Activated CD8-positive, alpha-beta T cell treated with anti-CD3 and anti-CD28 coated beads for 36 hours (primary cell): Measurements from ENCODE around the gene GPATCH8. TPM values are rescaled to one million over a fixed set of nuclear protein-coding genes. Genes with fewer than 3 reads are reported as not detected.
"Not testable (repeated sequence)": the region's sequence is repeated elsewhere in the genome, so short reads cannot be mapped to it uniquely, and the experiment has no call there.

Source experiments
- ATAC-seq: fragments of 200-7000 bp; cut with Tn5 transposase; one replicate; pipeline ENCODE4 v1.10.0; 2021; ENCODE audit warnings: mild to moderate bottlenecking, moderate library complexity
- CTCF ChIA-PET: fragments of 350-600 bp; sonication (Branson Sonifier 250); formaldehyde crosslinking; loops from one replicate; lab custom pipeline; 2021; ENCODE audit warnings: antibody characterized with exemption; lab: Charles Lee
- POLR2A ChIA-PET: fragments of 350-600 bp; sonication (Branson Sonifier 250); formaldehyde crosslinking; loops from one replicate; lab custom pipeline; 2021; ENCODE audit warnings: antibody characterized with exemption; lab: Charles Lee
- DNase-seq: peaks from one replicate; pipeline ENCODE4 v3.0.0-alpha.2; 2020
- H3K27ac Mint-ChIP-seq: one replicate; pipeline ENCODE4 v1.8.0; 2021; ENCODE audit warnings: mild to moderate bottlenecking, mixed read lengths
- H3K27me3 Mint-ChIP-seq: one replicate; pipeline ENCODE4 v1.8.0; 2021; ENCODE audit warnings: mixed read lengths
- H3K36me3 Mint-ChIP-seq: one replicate; pipeline ENCODE4 v1.8.0; 2021; ENCODE audit warnings: low read depth, mixed read lengths
- H3K4me1 Mint-ChIP-seq: one replicate; pipeline ENCODE4 v1.8.0; 2021; ENCODE audit warnings: low read depth, mixed read lengths
- H3K4me3 Mint-ChIP-seq: one replicate; pipeline ENCODE4 v1.8.0; 2021; ENCODE audit warnings: mild to moderate bottlenecking, moderate library complexity, mixed read lengths
- H3K9me3 Mint-ChIP-seq: one replicate; pipeline ENCODE4 v1.8.0; 2021; ENCODE audit warnings: mixed read lengths
- intact Hi-C: fragments of 100-400 bp; cut with micrococcal nuclease; formaldehyde crosslinking; loops from one replicate; pipeline ENCODE4 v1.10.0; 2022
- total RNA-seq, 2 experiments: library from RNA; stranded (reverse); gene quantifications; one replicate each; pipeline ENCODE4 v1.2.3, GENCODE V29; 2021
- TF ChIP-seq, protein P1 (sequence below): fragments of 200-600 bp; IDR thresholded peaks from one replicate; pipeline ENCODE4 v1.8.0; 2022; ENCODE audit warnings: antibody characterized with exemption, mild to moderate bottlenecking

Gene GPATCH8
- total RNA-seq, 2 experiments from 2014 or later, result 34.0 to 36.8 TPM

DNA sequence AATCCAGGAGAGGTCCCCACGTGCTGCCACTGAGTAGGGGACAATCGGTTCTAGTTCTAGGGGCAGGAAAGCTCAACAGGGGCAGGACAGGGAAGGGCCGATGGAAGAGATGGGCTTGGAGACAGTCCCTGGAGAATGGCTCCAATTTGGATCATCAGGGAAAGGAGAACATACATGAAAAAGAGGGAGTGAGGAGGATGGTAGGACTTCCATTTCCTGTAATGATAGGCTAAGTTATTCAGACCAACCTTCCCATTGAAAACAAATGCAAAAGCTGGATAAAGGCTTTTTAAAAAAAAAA is 20.4 kb upstream of the GPATCH8 start:
- no peak overlapping the region for H3K27ac Mint-ChIP-seq
- CTCF ChIA-PET, result interaction anchor here (0.5 to 2.6 kb wide), 28 partner anchors 8 to 682 kb away, joined by 3 to 18 read pairs (median 5); partner anchors contain the start of gene FAM171A2

DNA sequence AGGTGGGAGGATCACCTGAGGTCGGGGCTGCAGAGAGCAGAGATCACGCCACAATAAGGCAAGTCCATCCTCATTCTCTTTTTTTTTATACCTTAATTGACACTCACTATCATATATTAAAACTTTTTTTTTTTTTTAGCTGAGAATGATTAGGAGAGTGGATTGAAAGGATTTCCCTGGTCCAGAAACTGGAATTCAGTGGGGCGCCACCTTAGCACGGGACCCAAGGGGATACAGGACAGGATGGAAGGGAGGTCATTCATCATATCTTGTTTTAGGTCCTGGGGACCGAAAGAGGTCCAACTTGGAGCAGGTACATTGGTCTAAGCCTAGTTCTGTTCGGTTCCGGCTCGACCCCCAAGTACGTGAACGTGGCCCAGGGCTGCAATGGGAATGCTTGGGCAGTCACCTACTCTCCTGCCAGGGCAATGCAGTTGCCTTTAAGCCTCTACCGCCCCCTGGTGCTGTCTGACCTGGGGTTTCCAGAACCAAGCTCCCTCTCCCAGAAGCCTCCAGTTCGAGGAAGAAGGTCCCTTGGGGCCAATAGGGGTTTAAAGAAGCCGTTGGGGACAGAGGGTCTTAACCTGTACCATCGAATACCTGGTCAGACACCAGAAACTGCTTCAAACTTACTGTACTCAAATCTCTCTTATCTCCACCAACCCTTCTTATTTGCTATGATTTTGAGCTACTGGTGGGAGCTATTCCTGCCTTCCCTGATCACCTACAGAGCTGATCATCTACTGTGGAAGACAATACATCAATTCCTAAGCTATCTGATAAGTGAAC is 19.9 kb upstream of the GPATCH8 start:
- intact Hi-C loops, result no loop called here

More for the DNA sequence above, 20.4 kb upstream of the GPATCH8 start:
- Mint-ChIP-seq H3K4me3 (no peak overlapping the region), H3K9me3 (peaks cover 6% of the 10 kb centered on the region), H3K36me3 (no peaks in the 10 kb centered on the region), H3K27me3 (peaks cover 9% of the 10 kb centered on the region), H3K4me1 (no peaks in the 10 kb centered on the region)
- ATAC-seq (no peak), DNase-seq (no peak)
- POLR2A ChIA-PET, result interaction anchor here (1.4 kb wide), 1 partner anchor 170 kb away, joined by 5 read pairs; no protein-coding TSS in a partner anchor
- TF ChIP-seq, protein P1, sequence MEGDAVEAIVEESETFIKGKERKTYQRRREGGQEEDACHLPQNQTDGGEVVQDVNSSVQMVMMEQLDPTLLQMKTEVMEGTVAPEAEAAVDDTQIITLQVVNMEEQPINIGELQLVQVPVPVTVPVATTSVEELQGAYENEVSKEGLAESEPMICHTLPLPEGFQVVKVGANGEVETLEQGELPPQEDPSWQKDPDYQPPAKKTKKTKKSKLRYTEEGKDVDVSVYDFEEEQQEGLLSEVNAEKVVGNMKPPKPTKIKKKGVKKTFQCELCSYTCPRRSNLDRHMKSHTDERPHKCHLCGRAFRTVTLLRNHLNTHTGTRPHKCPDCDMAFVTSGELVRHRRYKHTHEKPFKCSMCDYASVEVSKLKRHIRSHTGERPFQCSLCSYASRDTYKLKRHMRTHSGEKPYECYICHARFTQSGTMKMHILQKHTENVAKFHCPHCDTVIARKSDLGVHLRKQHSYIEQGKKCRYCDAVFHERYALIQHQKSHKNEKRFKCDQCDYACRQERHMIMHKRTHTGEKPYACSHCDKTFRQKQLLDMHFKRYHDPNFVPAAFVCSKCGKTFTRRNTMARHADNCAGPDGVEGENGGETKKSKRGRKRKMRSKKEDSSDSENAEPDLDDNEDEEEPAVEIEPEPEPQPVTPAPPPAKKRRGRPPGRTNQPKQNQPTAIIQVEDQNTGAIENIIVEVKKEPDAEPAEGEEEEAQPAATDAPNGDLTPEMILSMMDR, result no peak
- intact Hi-C loops, result no loop called here

DNA sequence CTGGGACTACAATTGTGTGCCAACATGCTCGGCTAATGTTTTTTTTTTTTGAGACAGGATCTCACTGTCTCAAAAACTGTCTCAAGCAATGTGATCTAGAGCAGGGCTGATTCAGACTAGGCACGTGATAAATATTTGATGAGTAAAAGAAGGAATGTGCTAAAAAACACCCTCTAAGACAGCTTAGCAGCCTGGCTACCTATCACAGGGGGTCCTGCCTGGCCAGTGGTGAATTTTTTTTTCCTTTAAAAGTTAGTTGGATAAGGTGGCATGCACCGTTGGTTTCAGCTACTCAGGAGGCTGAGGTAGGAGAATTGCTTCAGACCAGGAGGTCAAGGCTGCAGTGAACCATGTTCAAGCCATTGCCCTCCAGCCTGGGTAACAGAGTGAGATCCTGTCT is 14.8 kb upstream of the GPATCH8 start:
- ChIA-PET POLR2A (no interaction called here), CTCF (no interaction called here)
- no peaks in the 10 kb centered on the region for H3K4me1 Mint-ChIP-seq

More for the DNA sequence above, 19.9 kb upstream of the GPATCH8 start:
- peak; percentile 87 for DNase-seq
- ChIA-PET POLR2A (interaction anchor here (0.8 to 1.4 kb wide), 2 partner anchors 131 to 170 kb away, joined by 3 to 5 read pairs; no protein-coding TSS in a partner anchor), CTCF (interaction anchor here (0.5 to 2.6 kb wide), 29 partner anchors 9 to 681 kb away, joined by 3 to 18 read pairs (median 5); partner anchors contain the start of gene FAM171A2)
- H3K36me3 Mint-ChIP-seq, result no peaks in the 10 kb centered on the region
- H3K27me3 Mint-ChIP-seq, result peaks cover 9% of the 10 kb centered on the region
- H3K9me3 Mint-ChIP-seq, result peaks cover 6% of the 10 kb centered on the region
- peak; percentile 89 for ATAC-seq
- no peak overlapping the region for H3K27ac Mint-ChIP-seq
- no peaks in the 10 kb centered on the region for H3K4me1 Mint-ChIP-seq
- TF ChIP-seq, protein P1, result peak; percentile 50
- H3K4me3 Mint-ChIP-seq, result no peak overlapping the region

DNA sequence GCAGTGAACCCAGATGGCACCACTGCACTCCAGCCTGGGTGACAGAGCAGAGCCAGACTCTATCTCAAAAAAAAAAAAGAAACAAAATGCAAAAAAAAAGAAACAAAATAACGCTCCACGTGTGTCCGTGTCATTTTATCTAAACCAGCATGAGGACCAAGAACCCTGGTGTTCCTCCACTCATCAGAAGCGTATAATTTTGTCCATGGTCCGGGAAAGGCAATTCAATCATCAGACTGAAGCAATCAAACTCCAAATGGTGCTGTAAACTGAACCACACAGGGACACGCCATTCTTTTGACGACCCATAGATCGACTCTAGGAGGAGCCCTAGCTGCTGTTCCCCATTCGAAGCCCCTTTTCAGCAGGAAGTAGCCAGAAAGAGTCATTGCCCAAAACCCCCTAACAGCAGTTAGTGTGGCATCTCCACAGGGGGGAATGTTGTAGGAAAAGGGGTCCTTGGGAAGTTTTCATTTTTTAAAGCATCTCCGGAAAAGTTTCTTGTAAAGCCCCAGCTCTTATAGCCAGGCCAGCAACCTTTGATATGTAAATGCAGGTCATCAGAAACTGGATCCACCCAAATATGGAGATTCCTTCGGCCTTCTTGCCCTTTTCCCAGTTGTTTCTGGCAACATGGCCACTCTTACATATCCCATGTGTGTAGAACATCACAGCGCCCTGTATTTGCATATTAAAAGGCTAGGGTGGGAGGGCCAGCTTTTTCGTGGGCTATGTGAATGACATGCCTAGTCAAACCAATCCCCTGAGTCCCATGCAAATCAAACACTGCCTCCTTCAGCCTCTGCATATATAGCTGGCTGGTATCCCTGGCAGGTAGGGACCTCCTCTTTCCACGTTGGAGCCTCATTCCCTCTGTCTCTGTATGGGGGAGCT is 8.3 kb upstream of the GPATCH8 start:
- DNase-seq, result peak; percentile 10
- POLR2A ChIA-PET, result interaction anchor here (1.2 kb wide), 1 partner anchor 8 kb away, joined by 3 read pairs; the partner anchor contains the start of gene GPATCH8
- CTCF ChIA-PET, result interaction anchor here (0.9 to 1.5 kb wide), 3 partner anchors 9 to 177 kb away, joined by 3 to 5 read pairs (median 3); no protein-coding TSS in a partner anchor
- H3K27ac Mint-ChIP-seq, H3K4me3 Mint-ChIP-seq, H3K36me3 Mint-ChIP-seq, ATAC-seq, H3K27me3 Mint-ChIP-seq, H3K4me1 Mint-ChIP-seq, intact Hi-C loops, H3K9me3 Mint-ChIP-seq: not testable (repeated sequence)

More for the DNA sequence above, 14.8 kb upstream of the GPATCH8 start:
- peaks cover 12% of the 10 kb centered on the region for H3K27me3 Mint-ChIP-seq
- no peak for ATAC-seq
- intact Hi-C loops, result no loop called here
- no peak for DNase-seq
- H3K27ac Mint-ChIP-seq, result no peak overlapping the region
- TF ChIP-seq, protein P1, result no peak
- H3K4me3 Mint-ChIP-seq, result no peak overlapping the region
- H3K9me3 Mint-ChIP-seq, result no peaks in the 10 kb centered on the region
- no peaks in the 10 kb centered on the region for H3K36me3 Mint-ChIP-seq

DNA sequence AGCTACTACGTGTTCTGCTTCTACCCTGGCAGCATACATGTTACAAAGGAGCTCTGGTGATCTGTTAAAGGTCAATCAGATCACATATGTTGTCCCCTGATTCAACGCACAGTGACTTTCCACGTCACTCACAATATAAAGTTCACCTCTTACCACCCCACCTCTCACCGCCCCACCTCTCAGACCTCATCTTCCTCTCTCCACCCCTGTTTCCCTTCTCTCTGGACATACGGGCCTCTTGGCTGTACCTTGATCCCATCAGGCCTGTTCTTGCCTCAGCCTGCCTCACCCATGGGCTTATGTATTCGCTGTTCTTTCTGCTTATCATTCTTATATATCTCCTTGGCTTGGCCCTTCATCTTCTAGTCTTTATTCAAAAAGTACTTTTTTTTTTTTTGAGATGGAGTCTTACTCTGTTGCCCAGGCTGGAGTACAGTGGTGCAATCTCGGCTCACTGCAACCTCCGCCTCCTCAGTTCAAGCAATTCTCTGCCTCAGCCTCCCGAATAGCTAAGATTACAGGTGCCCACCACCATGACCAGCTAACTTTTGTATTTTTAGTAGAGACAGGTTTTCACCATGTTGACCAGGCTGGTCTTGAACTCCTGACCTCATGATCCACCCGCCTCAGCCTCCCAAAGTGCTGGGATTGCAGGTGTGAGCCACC is 3.9 kb upstream of the GPATCH8 start:
- H3K9me3 Mint-ChIP-seq, H3K4me1 Mint-ChIP-seq, H3K36me3 Mint-ChIP-seq, H3K27me3 Mint-ChIP-seq, ATAC-seq, DNase-seq, H3K27ac Mint-ChIP-seq, intact Hi-C loops, H3K4me3 Mint-ChIP-seq: not testable (repeated sequence)
- CTCF ChIA-PET, result interaction anchor here (1.3 kb wide), 1 partner anchor 15 kb away, joined by 3 read pairs; no protein-coding TSS in a partner anchor
- POLR2A ChIA-PET, result interaction anchor here (0.6 to 0.7 kb wide), 2 partner anchors 82 to 165 kb away, joined by 3 to 4 read pairs; no protein-coding TSS in a partner anchor
